A549 (cell line): ENCODE results near the gene WDR38. TPM values are rescaled to one million over a fixed set of nuclear protein-coding genes. Genes with fewer than 3 reads are reported as not detected.
"Not testable (repeated sequence)": the region's sequence is repeated elsewhere in the genome, so short reads cannot be mapped to it uniquely, and the experiment has no call there.

Experiments used
- ATAC-seq, 2 experiments: fragments of 200-7000 bp in 1 of 2; fragments of >200 bp in 1 of 2; cut with Nextera tagmentation in 1 of 2; cut with Tn5 transposase in 1 of 2; 3 replicates each; pipeline versions ENCODE4 v1.8.0 to v1.9.1; 2018 to 2020; ENCODE audit warnings: mild to moderate bottlenecking in 1 of 2, moderate library complexity in 1 of 2
- CTCF ChIA-PET: fragments of 300-600 bp; sonication (Branson Sonifier 250); formaldehyde crosslinking; extraction: SDS; loops from one replicate; lab custom pipeline; 2021; ENCODE audit warnings: antibody characterized with exemption, inconsistent platforms; lab: Yijun Ruan, JAX
- POLR2A ChIA-PET: fragments of 350-600 bp; formaldehyde crosslinking; extraction: SDS; loops from one replicate; lab custom pipeline; 2021; ENCODE audit warnings: antibody characterized with exemption, inconsistent platforms; lab: Yijun Ruan, JAX
- DNase-seq, 2 experiments: peaks; one replicate each; pipeline versions ENCODE4 v3.0.0 to v3.0.0-alpha.2; 2011 to 2016; ENCODE audit warnings: low read depth in 1 of 2, low spot score in 1 of 2
- FAIRE-seq: peaks from 2 replicates; lab custom pipeline; 2011; peaks lifted over from hg19 to GRCh38; lab: Jason Lieb, UNC
- H3K27ac ChIP-seq, 2 experiments: fragments of >200 bp; sonication (Bioruptor Twin); formaldehyde crosslinking; 3 replicates each; pipeline ENCODE4 v1.5.1; 2016 to 2017
- H3K4me1 ChIP-seq: fragments of >200 bp; sonication (Bioruptor Twin); formaldehyde crosslinking; 3 replicates; pipeline ENCODE4 v1.6.1; 2016
- H3K4me2 ChIP-seq: fragments of >200 bp; sonication (Bioruptor Twin); formaldehyde crosslinking; 3 replicates; pipeline ENCODE4 v1.6.1; 2016
- H3K4me3 ChIP-seq: fragments of >200 bp; sonication (Bioruptor Twin); formaldehyde crosslinking; 3 replicates; pipeline ENCODE4 v1.5.1; 2016
- H3K9me3 ChIP-seq: fragments of >200 bp; sonication (Bioruptor Twin); formaldehyde crosslinking; 3 replicates; pipeline ENCODE4 v1.6.1; 2016
- BHLHE40 ChIP-seq: IDR thresholded peaks from 2 replicates; pipeline ENCODE4 v1.6.1; 2012; ENCODE audit warnings: low read depth, low read length, inconsistent platforms
- CBX2 ChIP-seq: fragments of 200-600 bp; sonication (generic); IDR thresholded peaks from 2 replicates; pipeline ENCODE4 v1.6.1; 2016; ENCODE audit warnings: low read depth, mild to moderate bottlenecking, borderline replicate concordance
- CEBPB ChIP-seq, 2 experiments: fragments of >200 bp in 1 of 2; sonication (Bioruptor Twin) in 1 of 2; formaldehyde crosslinking in 1 of 2; IDR thresholded peaks; 2 replicates each; pipeline ENCODE4 v1.6.1; 2012 to 2016
- EHF ChIP-seq: fragments of 250-450 bp; sonication (Bioruptor Pico); IDR thresholded peaks from 2 replicates; pipeline ENCODE4 v1.5.0; 2020; ENCODE audit warnings: mild to moderate bottlenecking
- FOSB ChIP-seq: fragments of 250-450 bp; sonication (Bioruptor Pico); IDR thresholded peaks from 2 replicates; pipeline ENCODE4 v1.5.0; 2020; ENCODE audit warnings: mild to moderate bottlenecking, moderate library complexity
- FOSL2 ChIP-seq, 2 experiments: fragments of 450-650 bp in 1 of 2; fragments of >200 bp in 1 of 2; sonication (Bioruptor Twin) in 1 of 2; formaldehyde crosslinking; IDR thresholded peaks; 2 replicates each; pipeline versions ENCODE4 v1.5.0 to v1.6.1; 2016 to 2020; ENCODE audit warnings: mild to moderate bottlenecking in 1 of 2, moderate library complexity in 1 of 2
- HDAC2 ChIP-seq: fragments of 200-600 bp; sonication (generic); IDR thresholded peaks from 2 replicates; pipeline ENCODE4 v1.6.1; 2016
- HEYL ChIP-seq: fragments of 250-450 bp; sonication (Bioruptor Pico); IDR thresholded peaks from 2 replicates; pipeline ENCODE4 v1.8.0; 2021; ENCODE audit warnings: mild to moderate bottlenecking, moderate library complexity
- HMGXB4 ChIP-seq: fragments of 250-450 bp; sonication (Bioruptor Pico); IDR thresholded peaks from 2 replicates; pipeline ENCODE4 v1.5.0; 2021; ENCODE audit warnings: mild to moderate bottlenecking, moderate library complexity, borderline replicate concordance
- HOXB5 ChIP-seq: fragments of 250-450 bp; sonication (Bioruptor Pico); IDR thresholded peaks from 2 replicates; pipeline ENCODE4 v1.5.0; 2020; ENCODE audit warnings: mild to moderate bottlenecking, moderate library complexity
- JUN ChIP-seq, 2 experiments: fragments of >200 bp; sonication (Bioruptor Twin); formaldehyde crosslinking; IDR thresholded peaks; 2 replicates in 1 of 2; 3 replicates in 1 of 2; pipeline ENCODE4 v1.6.1; 2016 to 2017
- KDM1A ChIP-seq: fragments of 200-600 bp; sonication (generic); IDR thresholded peaks from 2 replicates; pipeline ENCODE4 v1.6.1; 2016; ENCODE audit warnings: low read depth, mild to moderate bottlenecking
- KDM5A ChIP-seq: fragments of 200-600 bp; sonication (generic); IDR thresholded peaks from 2 replicates; pipeline ENCODE4 v1.6.1; 2016; ENCODE audit warnings: antibody characterized with exemption, mild to moderate bottlenecking
- MAFK ChIP-seq: fragments of 450-650 bp; IDR thresholded peaks from 2 replicates; pipeline ENCODE4 v1.6.1; 2014; ENCODE audit not compliant: partially characterized antibody
- NFE2L2 ChIP-seq: fragments of 150-350 bp; conservative IDR thresholded peaks from 2 replicates; pipeline ENCODE4 v1.6.1; 2014; ENCODE audit warnings: low read length
- NR3C1 ChIP-seq: fragments of >200 bp; sonication (Bioruptor Twin); formaldehyde crosslinking; IDR thresholded peaks from 3 replicates; pipeline ENCODE4 v1.6.1; 2017
- RCOR1 ChIP-seq: fragments of 150-350 bp; IDR thresholded peaks from 2 replicates; pipeline ENCODE4 v1.6.1; 2014; ENCODE audit warnings: antibody characterized with exemption, low read length, low read depth
- SREBF2 ChIP-seq: fragments of 450-650 bp; IDR thresholded peaks from 2 replicates; pipeline ENCODE4 v1.6.1; 2014; ENCODE audit warnings: mild to moderate bottlenecking, moderate library complexity
- TP53 ChIP-seq: fragments of 250-450 bp; sonication (Bioruptor Pico); IDR thresholded peaks from 2 replicates; pipeline ENCODE4 v1.5.0; 2021; ENCODE audit warnings: mild to moderate bottlenecking, moderate library complexity
- ZSCAN20 ChIP-seq: fragments of 250-450 bp; sonication (Bioruptor Pico); IDR thresholded peaks from 2 replicates; pipeline ENCODE4 v1.8.0; 2022; ENCODE audit warnings: mild to moderate bottlenecking, moderate library complexity
- WGBS: methylation state at CpG from one replicate; pipeline ENCODE4 v1.1.6; 2017; ENCODE audit errors: missing lambda C conversion rate; 5-methylcytosine and 5-hydroxymethylcytosine counted together
- polyA plus RNA-seq, 4 experiments: library from polyadenylated mRNA; depleted of rRNA in 3 of 4; stranded (reverse); fragments of >200 nt; fragmentation: RNase III in 1 of 4; extraction: RNeasy Plus Mini Kit Qiagen cat#74134 plus additional on column Dnase treatment in 1 of 4; gene quantifications; 2 replicates in 3 of 4; 3 replicates in 1 of 4; pipeline ENCODE4 v1.2.3, GENCODE V29; 2011 to 2017
- TF ChIP-seq, protein P1 (sequence below): IDR thresholded peaks from 2 replicates; pipeline ENCODE4 v1.6.1; 2012

WDR38 gene
- polyA plus RNA-seq, 2 of the 4 experiments (the other 2 are of a cell fraction) = not detected

GRCh38 chr9:124843456-124844034 lies 9.7 kb upstream of the WDR38 start:
- CTCF ChIA-PET = interaction anchor here (0.6 to 43.0 kb wide), 6 partner anchors 10 to 152 kb away, joined by 4 to 2512 read pairs (median 49); partner anchors contain the start of genes NR6A1, OLFML2A and WDR38
- Histone ChIP-seq H3K4me3 (no peak overlapping the region), H3K27ac (peak overlapping the region in 1 of 2 experiments; percentile 34; a peak in 2 of 6 replicates), H3K4me2 (no peak overlapping the region), H3K4me1 (peaks cover 4% of the 10 kb centered on the region; the same call in 1 of the 3 replicates), H3K9me3 (no peaks in the 10 kb centered on the region)
- 75% methylated on average over 10 of the region's 11 CpGs for WGBS
- FAIRE-seq (no peak), ATAC-seq (no peak), DNase-seq (no peak)
- POLR2A ChIA-PET = no interaction called here
- TF ChIP-seq HMGXB4 (CRISPR knock-in tag) (no peak), NFE2L2 (no peak), CEBPB (IDR thresholded peaks at IDR 0.05) (no peak)

- ChIA-PET POLR2A (no interaction called here), CTCF (interaction anchor here (0.6 to 43.0 kb wide), 3 partner anchors 9 to 151 kb away, joined by 4 to 2512 read pairs (median 451); partner anchors contain the start of genes NR6A1, OLFML2A and WDR38)
- Histone ChIP-seq H3K9me3 (no peaks in the 10 kb centered on the region), H3K4me1 (peaks cover 6% of the 10 kb centered on the region; the same call in 1 of the 3 replicates), H3K4me2 (no peak overlapping the region), H3K27ac (peak overlapping the region in 1 of 2 experiments; percentile 13; a peak in 1 of 6 replicates), H3K4me3 (no peak overlapping the region)
- no peak for TF ChIP-seq KDM1A
- TF ChIP-seq ZSCAN20 (CRISPR knock-in tag) = no peak
- no peak for TF ChIP-seq TP53 (CRISPR knock-in tag)
- 77% methylated on average over 4 of the region's 4 CpGs for WGBS
- DNase-seq = no peak
- FAIRE-seq = no peak
- no peak for ATAC-seq
Observed at GRCh38 chr9:124844291-124844690, 9.0 kb upstream of the WDR38 start.

DNA sequence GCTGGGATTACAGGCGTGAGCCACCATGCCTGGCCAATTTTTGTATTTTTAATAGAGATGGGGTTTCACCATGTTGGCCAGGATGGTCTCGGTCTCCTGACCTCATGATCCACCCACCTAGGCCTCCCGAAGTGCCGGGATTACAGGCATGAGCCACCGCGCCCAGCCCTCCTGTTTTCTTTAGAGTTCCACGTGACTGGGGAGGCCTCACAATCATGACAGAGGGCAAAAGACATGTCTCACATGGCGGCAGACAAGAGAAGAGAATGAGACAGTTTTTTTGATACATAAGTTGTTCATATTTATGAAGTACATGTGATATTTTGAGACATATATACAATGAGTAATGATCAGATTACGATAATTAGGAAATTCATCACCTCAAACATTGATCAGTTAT lies 6.8 kb upstream of the WDR38 start:
- CTCF ChIA-PET = interaction anchor here (0.6 to 43.0 kb wide), 3 partner anchors 11 to 1458 kb away, joined by 3 to 2512 read pairs (median 451); partner anchors contain the start of genes NR6A1 and OLFML2A
- ATAC-seq, H3K27ac ChIP-seq, H3K4me2 ChIP-seq, FAIRE-seq, DNase-seq, H3K4me3 ChIP-seq, POLR2A ChIA-PET, H3K9me3 ChIP-seq: not testable (repeated sequence)
- 91% methylated on average over 9 of the region's 9 CpGs for WGBS
- H3K4me1 ChIP-seq = peaks cover 12% of the 10 kb centered on the region

DNA sequence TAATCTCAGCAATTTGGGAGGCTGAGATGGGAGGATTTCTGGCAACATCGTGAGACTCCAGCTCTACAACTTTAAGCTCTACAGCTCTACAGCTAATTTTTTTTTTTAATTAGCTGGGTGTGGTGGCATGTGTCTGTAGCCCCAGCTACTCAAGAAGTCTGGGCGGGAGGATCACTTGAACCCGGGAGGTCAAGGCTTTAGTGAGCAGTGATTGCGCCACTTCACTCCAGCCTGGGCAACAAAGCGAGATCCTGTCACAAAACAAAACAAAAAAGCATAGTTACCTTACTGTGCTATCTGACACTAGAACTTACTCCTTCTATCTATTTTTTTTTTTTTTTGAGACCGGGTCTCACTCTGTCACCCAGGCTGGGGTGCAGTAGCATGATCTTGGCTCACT lies 6.3 kb upstream of the WDR38 start:
- FAIRE-seq = no peak
- no peak overlapping the region for H3K27ac ChIP-seq
- ChIA-PET CTCF (interaction anchor here (0.6 to 43.0 kb wide), 3 partner anchors 11 to 1458 kb away, joined by 3 to 2512 read pairs (median 451); partner anchors contain the start of genes NR6A1 and OLFML2A), POLR2A (no interaction called here)
- no peak overlapping the region for H3K4me3 ChIP-seq
- no peak for ATAC-seq
- peaks cover 13% of the 10 kb centered on the region for H3K4me1 ChIP-seq
- WGBS = 92% methylated on average over 6 of the region's 6 CpGs
- H3K4me2 ChIP-seq = no peak overlapping the region
- TF ChIP-seq FOSB (no peak), JUN (IDR thresholded peaks at IDR 0.05) (no peak), BHLHE40 (no peak), ZSCAN20 (CRISPR knock-in tag) (no peak), HOXB5 (no peak), KDM1A (no peak), EHF (CRISPR knock-in tag) (no peak), CBX2 (no peak), NR3C1 (no peak), HDAC2 (no peak), SREBF2 (no peak), KDM5A (no peak), RCOR1 (no peak), MAFK (no peak), HEYL (CRISPR knock-in tag) (no peak), TP53 (CRISPR knock-in tag) (no peak), FOSL2 (IDR thresholded peaks at IDR 0.05) (no peak), FOSL2 (CRISPR knock-in tag; IDR thresholded peaks at IDR 0.05) (no peak)
- TF ChIP-seq, protein P1, sequence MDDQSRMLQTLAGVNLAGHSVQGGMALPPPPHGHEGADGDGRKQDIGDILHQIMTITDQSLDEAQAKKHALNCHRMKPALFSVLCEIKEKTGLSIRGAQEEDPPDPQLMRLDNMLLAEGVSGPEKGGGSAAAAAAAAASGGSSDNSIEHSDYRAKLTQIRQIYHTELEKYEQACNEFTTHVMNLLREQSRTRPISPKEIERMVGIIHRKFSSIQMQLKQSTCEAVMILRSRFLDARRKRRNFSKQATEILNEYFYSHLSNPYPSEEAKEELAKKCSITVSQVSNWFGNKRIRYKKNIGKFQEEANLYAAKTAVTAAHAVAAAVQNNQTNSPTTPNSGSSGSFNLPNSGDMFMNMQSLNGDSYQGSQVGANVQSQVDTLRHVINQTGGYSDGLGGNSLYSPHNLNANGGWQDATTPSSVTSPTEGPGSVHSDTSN = no peak
- TF ChIP-seq, all 56 proteins: peak for 0
- no peak for DNase-seq
- no peaks in the 10 kb centered on the region for H3K9me3 ChIP-seq
